HepG2 (cell line): ENCODE data around the gene PAPSS2. TPM values are rescaled to one million over a fixed set of nuclear protein-coding genes. Genes with fewer than 3 reads are reported as not detected.

Source experiments
- ATAC-seq: fragments of 200-7000 bp; cut with Tn5 transposase; 3 replicates; pipeline ENCODE4 v1.9.1; 2020; ENCODE audit warnings: mild to moderate bottlenecking, moderate library complexity
- BruUV-seq: library from RNA; stranded (reverse); fragments of 400-500 nt; replicated peaks from 2 replicates; lab custom pipeline; 2021; lab: Mats Ljungman, UMichigan
- CTCF ChIA-PET: fragments of 300-600 bp; formaldehyde crosslinking; extraction: SDS; loops from one replicate; lab custom pipeline; 2021; ENCODE audit warnings: low total read pairs, inconsistent platforms, low intra/inter-chr PET ratio; lab: Yijun Ruan, JAX
- POLR2A ChIA-PET: fragments of 350-600 bp; sonication (Branson Sonifier 250); formaldehyde crosslinking; loops from one replicate; lab custom pipeline; 2020; ENCODE audit warnings: antibody characterized with exemption, inconsistent platforms; lab: Yijun Ruan, JAX
- DNase-seq: peaks from one replicate; pipeline ENCODE4 v3.0.0-alpha.2; 2015; ENCODE audit warnings: low spot score
- FAIRE-seq: peaks from 3 replicates; lab custom pipeline; 2011; peaks lifted over from hg19 to GRCh38; lab: Jason Lieb, UNC
- H2AFZ ChIP-seq: one replicate; pipeline ENCODE4 v1.6.1; 2011; ENCODE audit warnings: low read length, inconsistent platforms
- H3K27ac ChIP-seq: fragments of 300-600 bp; 3 replicates; pipeline ENCODE4 v1.8.0; 2011; ENCODE audit warnings: mixed run types, mild to moderate bottlenecking, mixed read lengths, low read length, inconsistent platforms; ENCODE audit not compliant: insufficient read depth; ENCODE audit errors: extremely low read length
- H3K27me3 ChIP-seq, 2 experiments: fragments of 200-600 bp in 1 of 2; 2 replicates in 1 of 2; 3 replicates in 1 of 2; pipeline versions ENCODE4 v1.6.0 to v1.8.0; 2011; ENCODE audit warnings: low read length in 2 of 2, mild to moderate bottlenecking in 2 of 2, moderate library complexity in 2 of 2, inconsistent platforms in 1 of 2; ENCODE audit not compliant: insufficient read depth in 2 of 2, control insufficient read depth in 1 of 2
- H3K36me3 ChIP-seq, 2 experiments: fragments of 200-600 bp in 1 of 2; replicated peaks in 1 of 2; 2 replicates in 1 of 2; 3 replicates in 1 of 2; pipeline versions ENCODE4 v1.5.1 to v1.8.0; 2011; ENCODE audit warnings: low read length in 2 of 2, inconsistent platforms in 1 of 2; ENCODE audit not compliant: insufficient read depth in 2 of 2, control insufficient read depth in 1 of 2
- H3K4me1 ChIP-seq: 2 replicates; pipeline ENCODE4 v1.5.1; 2012; ENCODE audit warnings: low read length, inconsistent platforms; ENCODE audit not compliant: insufficient read depth
- H3K4me2 ChIP-seq: 2 replicates; pipeline ENCODE4 v1.6.0; 2011; ENCODE audit warnings: low read depth, low read length, inconsistent platforms
- H3K4me3 ChIP-seq, 3 experiments: fragments of 200-600 bp in 1 of 3; sonication (generic), shearing (Covaris generic) in 1 of 3; replicated peaks in 1 of 3; 2 replicates each; pipeline ENCODE4 v1.5.1; 2011 to 2016; ENCODE audit warnings: low read length in 3 of 3, inconsistent platforms in 2 of 3, low read depth in 2 of 3, mild to moderate bottlenecking in 2 of 3, control low read depth in 1 of 3, mixed read lengths in 1 of 3; ENCODE audit not compliant: insufficient read depth in 1 of 3
- H3K79me2 ChIP-seq: one replicate; pipeline ENCODE4 v1.6.1; 2011; ENCODE audit warnings: low read length, inconsistent platforms; ENCODE audit not compliant: insufficient read depth
- H3K9ac ChIP-seq: 2 replicates; pipeline ENCODE4 v1.6.0; 2011; ENCODE audit warnings: mild to moderate bottlenecking, low read depth, low read length, inconsistent platforms; ENCODE audit not compliant: insufficient read depth
- H3K9me3 ChIP-seq: 2 replicates; pipeline ENCODE4 v1.5.1; 2012; ENCODE audit warnings: mild to moderate bottlenecking, low read length
- H4K20me1 ChIP-seq: 2 replicates; pipeline ENCODE4 v1.6.0; 2011; ENCODE audit warnings: inconsistent platforms, mild to moderate bottlenecking, low read length, moderate library complexity; ENCODE audit not compliant: insufficient read depth
- CCAR2 ChIP-seq: fragments of 200-400 bp; formaldehyde crosslinking; optimal IDR thresholded peaks from 2 replicates; pipeline ENCODE3; 2018; ENCODE audit warnings: low read depth, mild to moderate bottlenecking, low read length, moderate library complexity
- CHCHD3 ChIP-seq: sonication (generic); formaldehyde crosslinking; IDR thresholded peaks from 2 replicates; pipeline ENCODE4 v1.8.0; 2022; ENCODE audit warnings: mild to moderate bottlenecking, missing genetic modification reagents, moderate library complexity
- GPBP1L1 ChIP-seq: sonication (generic); formaldehyde crosslinking; IDR thresholded peaks from 2 replicates; pipeline ENCODE4 v1.5.0; 2020; ENCODE audit warnings: mild to moderate bottlenecking, missing genetic modification reagents
- HNRNPK ChIP-seq: fragments of 200-400 bp; formaldehyde crosslinking; IDR thresholded peaks from 2 replicates; pipeline ENCODE4 v1.6.1; 2018; ENCODE audit warnings: low read length, low read depth, moderate library complexity, mild to moderate bottlenecking; ENCODE audit not compliant: poor library complexity, severe bottlenecking
- ZNF337 ChIP-seq: sonication (generic); formaldehyde crosslinking; IDR thresholded peaks from 2 replicates; pipeline ENCODE4 v1.5.1; 2020; ENCODE audit warnings: missing genetic modification reagents, low read depth, mild to moderate bottlenecking, borderline replicate concordance
- ZNF615 ChIP-seq: sonication (generic); formaldehyde crosslinking; IDR thresholded peaks from 2 replicates; pipeline ENCODE4 v1.5.0; 2020; ENCODE audit warnings: mild to moderate bottlenecking, missing genetic modification reagents, borderline replicate concordance
- WGBS: methylation state at CpG from one replicate; pipeline ENCODE4 v1.1.6; 2017; ENCODE audit warnings: low lambda C conversion rate; 5-methylcytosine and 5-hydroxymethylcytosine counted together
- in situ Hi-C: cut with HindIII; loops from 2 replicates; pipeline ENCODE4 v1.10.0; 2017; ENCODE audit warnings: low pct_unique_long_range_greater_than_20kb; ENCODE audit not compliant: extremely low pct_ligation_motif_present
- intact Hi-C: fragments of 100-400 bp; cut with micrococcal nuclease; formaldehyde crosslinking; loops from one replicate; pipeline ENCODE4 v1.10.0; 2022; ENCODE audit not compliant: unreplicated experiment
- polyA plus RNA-seq, 8 experiments: library from polyadenylated mRNA; depleted of rRNA in 3 of 8; stranded (reverse) in 7 of 8; unstranded in 1 of 8; fragments of >200 nt; fragmentation: Illumina TruSeq in 4 of 8; extraction: Trizol in 4 of 8; gene quantifications; 2 replicates each; pipeline versions ENCODE4 v1.2.1 to v1.2.3, GENCODE V29; 2011 to 2016; ENCODE audit warnings: low read depth in 4 of 8, missing spikeins in 1 of 8, mixed read lengths in 1 of 8; ENCODE audit not compliant: insufficient read depth in 1 of 8
- total RNA-seq, 5 experiments: library from RNA; depleted of rRNA; stranded (reverse); fragments of >200 nt; fragmentation: Illumina TruSeq; extraction: Trizol; gene quantifications; 2 replicates each; pipeline ENCODE4 v1.2.3, GENCODE V29; 2016; ENCODE audit warnings: low read depth in 1 of 5
- TF ChIP-seq, protein P1 (sequence below): sonication (generic); formaldehyde crosslinking; IDR thresholded peaks from 2 replicates; pipeline ENCODE4 v1.4.0; 2020; ENCODE audit warnings: missing genetic modification reagents
- TF ChIP-seq, protein P2 (sequence below): sonication (generic); formaldehyde crosslinking; IDR thresholded peaks from 2 replicates; pipeline ENCODE4 v1.9.0; 2022; ENCODE audit warnings: missing genetic modification reagents, mild to moderate bottlenecking, borderline replicate concordance
- TF ChIP-seq, protein P3 (sequence below): sonication (generic); formaldehyde crosslinking; IDR thresholded peaks from 2 replicates; pipeline ENCODE4 v1.9.0; 2021; ENCODE audit warnings: mild to moderate bottlenecking, missing genetic modification reagents
- TF ChIP-seq, protein P4 (sequence below): sonication (generic); formaldehyde crosslinking; conservative IDR thresholded peaks from 2 replicates; pipeline ENCODE4 v1.8.0; 2022; ENCODE audit warnings: low read depth, missing genetic modification reagents

The PAPSS2 gene
- total and polyA plus RNA-seq, 2 of the 13 experiments (the other 11 are each of a cell fraction or from before 2014, with no cell fraction given): 0.11 to 0.12 TPM

- no peak for FAIRE-seq
- ATAC-seq: no peak
- Histone ChIP-seq H3K27me3 (no peaks in the 10 kb centered on the region; a peak in 1 of 5 replicates), H4K20me1 (no peaks in the 10 kb centered on the region), H3K4me1 (0 out of 2 replicates have a peak, but pooled peaks cover 5% of the 10 kb centered on the region), H3K9ac (no peak overlapping the region), H3K36me3 (peaks cover 3 to 12% of the 10 kb centered on the region in 2 experiments; a peak in 3 of 5 replicates), H3K79me2 (no peaks in the 10 kb centered on the region), H3K4me3 (no peak overlapping the region), H3K9me3 (no peaks in the 10 kb centered on the region), H3K27ac (no peak overlapping the region), H2AFZ (no peak overlapping the region), H3K4me2 (no peak overlapping the region)
- ChIA-PET POLR2A (no interaction called here), CTCF (no interaction called here)
- BruUV-seq: no TSS peak
- in situ Hi-C loops (no loop called here), intact Hi-C loops (no loop called here)
- WGBS: 86% methylated on average over 2 of the region's 2 CpGs
- DNase-seq: no peak
- TF ChIP-seq HNRNPK: no peak
- no peak for TF ChIP-seq GPBP1L1 (CRISPR knock-in tag)
- TF ChIP-seq, protein P1, sequence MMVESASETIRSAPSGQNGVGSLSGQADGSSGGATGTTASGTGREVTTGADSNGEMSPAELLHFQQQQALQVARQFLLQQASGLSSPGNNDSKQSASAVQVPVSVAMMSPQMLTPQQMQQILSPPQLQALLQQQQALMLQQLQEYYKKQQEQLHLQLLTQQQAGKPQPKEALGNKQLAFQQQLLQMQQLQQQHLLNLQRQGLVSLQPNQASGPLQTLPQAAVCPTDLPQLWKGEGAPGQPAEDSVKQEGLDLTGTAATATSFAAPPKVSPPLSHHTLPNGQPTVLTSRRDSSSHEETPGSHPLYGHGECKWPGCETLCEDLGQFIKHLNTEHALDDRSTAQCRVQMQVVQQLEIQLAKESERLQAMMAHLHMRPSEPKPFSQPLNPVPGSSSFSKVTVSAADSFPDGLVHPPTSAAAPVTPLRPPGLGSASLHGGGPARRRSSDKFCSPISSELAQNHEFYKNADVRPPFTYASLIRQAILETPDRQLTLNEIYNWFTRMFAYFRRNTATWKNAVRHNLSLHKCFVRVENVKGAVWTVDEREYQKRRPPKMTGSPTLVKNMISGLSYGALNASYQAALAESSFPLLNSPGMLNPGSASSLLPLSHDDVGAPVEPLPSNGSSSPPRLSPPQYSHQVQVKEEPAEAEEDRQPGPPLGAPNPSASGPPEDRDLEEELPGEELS (CRISPR knock-in tag): no peak
- TF ChIP-seq ZNF337 (CRISPR knock-in tag): no peak
- TF ChIP-seq, protein P2, sequence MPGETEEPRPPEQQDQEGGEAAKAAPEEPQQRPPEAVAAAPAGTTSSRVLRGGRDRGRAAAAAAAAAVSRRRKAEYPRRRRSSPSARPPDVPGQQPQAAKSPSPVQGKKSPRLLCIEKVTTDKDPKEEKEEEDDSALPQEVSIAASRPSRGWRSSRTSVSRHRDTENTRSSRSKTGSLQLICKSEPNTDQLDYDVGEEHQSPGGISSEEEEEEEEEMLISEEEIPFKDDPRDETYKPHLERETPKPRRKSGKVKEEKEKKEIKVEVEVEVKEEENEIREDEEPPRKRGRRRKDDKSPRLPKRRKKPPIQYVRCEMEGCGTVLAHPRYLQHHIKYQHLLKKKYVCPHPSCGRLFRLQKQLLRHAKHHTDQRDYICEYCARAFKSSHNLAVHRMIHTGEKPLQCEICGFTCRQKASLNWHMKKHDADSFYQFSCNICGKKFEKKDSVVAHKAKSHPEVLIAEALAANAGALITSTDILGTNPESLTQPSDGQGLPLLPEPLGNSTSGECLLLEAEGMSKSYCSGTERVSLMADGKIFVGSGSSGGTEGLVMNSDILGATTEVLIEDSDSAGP: no peak
- TF ChIP-seq, protein P3, sequence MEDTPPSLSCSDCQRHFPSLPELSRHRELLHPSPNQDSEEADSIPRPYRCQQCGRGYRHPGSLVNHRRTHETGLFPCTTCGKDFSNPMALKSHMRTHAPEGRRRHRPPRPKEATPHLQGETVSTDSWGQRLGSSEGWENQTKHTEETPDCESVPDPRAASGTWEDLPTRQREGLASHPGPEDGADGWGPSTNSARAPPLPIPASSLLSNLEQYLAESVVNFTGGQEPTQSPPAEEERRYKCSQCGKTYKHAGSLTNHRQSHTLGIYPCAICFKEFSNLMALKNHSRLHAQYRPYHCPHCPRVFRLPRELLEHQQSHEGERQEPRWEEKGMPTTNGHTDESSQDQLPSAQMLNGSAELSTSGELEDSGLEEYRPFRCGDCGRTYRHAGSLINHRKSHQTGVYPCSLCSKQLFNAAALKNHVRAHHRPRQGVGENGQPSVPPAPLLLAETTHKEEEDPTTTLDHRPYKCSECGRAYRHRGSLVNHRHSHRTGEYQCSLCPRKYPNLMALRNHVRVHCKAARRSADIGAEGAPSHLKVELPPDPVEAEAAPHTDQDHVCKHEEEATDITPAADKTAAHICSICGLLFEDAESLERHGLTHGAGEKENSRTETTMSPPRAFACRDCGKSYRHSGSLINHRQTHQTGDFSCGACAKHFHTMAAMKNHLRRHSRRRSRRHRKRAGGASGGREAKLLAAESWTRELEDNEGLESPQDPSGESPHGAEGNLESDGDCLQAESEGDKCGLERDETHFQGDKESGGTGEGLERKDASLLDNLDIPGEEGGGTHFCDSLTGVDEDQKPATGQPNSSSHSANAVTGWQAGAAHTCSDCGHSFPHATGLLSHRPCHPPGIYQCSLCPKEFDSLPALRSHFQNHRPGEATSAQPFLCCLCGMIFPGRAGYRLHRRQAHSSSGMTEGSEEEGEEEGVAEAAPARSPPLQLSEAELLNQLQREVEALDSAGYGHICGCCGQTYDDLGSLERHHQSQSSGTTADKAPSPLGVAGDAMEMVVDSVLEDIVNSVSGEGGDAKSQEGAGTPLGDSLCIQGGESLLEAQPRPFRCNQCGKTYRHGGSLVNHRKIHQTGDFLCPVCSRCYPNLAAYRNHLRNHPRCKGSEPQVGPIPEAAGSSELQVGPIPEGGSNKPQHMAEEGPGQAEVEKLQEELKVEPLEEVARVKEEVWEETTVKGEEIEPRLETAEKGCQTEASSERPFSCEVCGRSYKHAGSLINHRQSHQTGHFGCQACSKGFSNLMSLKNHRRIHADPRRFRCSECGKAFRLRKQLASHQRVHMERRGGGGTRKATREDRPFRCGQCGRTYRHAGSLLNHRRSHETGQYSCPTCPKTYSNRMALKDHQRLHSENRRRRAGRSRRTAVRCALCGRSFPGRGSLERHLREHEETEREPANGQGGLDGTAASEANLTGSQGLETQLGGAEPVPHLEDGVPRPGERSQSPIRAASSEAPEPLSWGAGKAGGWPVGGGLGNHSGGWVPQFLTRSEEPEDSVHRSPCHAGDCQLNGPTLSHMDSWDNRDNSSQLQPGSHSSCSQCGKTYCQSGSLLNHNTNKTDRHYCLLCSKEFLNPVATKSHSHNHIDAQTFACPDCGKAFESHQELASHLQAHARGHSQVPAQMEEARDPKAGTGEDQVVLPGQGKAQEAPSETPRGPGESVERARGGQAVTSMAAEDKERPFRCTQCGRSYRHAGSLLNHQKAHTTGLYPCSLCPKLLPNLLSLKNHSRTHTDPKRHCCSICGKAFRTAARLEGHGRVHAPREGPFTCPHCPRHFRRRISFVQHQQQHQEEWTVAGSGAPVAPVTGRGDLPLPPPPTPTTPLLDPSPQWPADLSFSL (CRISPR knock-in tag): no peak
- TF ChIP-seq, protein P4, sequence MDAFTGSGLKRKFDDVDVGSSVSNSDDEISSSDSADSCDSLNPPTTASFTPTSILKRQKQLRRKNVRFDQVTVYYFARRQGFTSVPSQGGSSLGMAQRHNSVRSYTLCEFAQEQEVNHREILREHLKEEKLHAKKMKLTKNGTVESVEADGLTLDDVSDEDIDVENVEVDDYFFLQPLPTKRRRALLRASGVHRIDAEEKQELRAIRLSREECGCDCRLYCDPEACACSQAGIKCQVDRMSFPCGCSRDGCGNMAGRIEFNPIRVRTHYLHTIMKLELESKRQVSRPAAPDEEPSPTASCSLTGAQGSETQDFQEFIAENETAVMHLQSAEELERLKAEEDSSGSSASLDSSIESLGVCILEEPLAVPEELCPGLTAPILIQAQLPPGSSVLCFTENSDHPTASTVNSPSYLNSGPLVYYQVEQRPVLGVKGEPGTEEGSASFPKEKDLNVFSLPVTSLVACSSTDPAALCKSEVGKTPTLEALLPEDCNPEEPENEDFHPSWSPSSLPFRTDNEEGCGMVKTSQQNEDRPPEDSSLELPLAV (CRISPR knock-in tag): no peak
- TF ChIP-seq CCAR2: no peak
- no peak for TF ChIP-seq CHCHD3
- no peak for TF ChIP-seq ZNF615 (CRISPR knock-in tag)
Measured at GRCh38 chr10:87751274-87751673, 91.6 kb downstream of the PAPSS2 start.
